ENCODE measurements around the gene PARP9. TPM values are rescaled to one million over a fixed set of nuclear protein-coding genes. Genes with fewer than 3 reads are reported as not detected.

The PARP9 gene
- total RNA-seq, 1 donor: 33.3 TPM

DNA sequence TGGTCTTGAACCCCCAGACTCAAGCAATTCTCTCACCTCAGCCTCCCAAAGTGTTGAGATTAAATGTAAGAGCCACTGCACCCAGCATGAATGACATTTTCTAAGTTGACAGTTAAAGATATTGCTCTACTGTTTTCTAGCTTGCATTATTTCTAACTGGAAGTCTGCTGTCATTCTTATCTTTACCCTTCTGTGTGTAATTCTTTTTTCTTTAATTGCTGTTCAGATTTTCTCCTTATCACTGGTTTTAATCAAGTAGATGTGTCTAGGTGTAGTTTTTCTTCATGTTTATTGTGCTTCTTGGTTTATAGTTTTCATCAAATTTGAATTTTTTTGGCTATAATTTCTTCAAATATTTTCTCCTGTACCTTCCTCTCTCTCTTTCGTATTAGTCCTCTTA, 18.3 kb upstream of the PARP9 start:
- no peaks in the 10 kb centered on the region for H3K79me2 ChIP-seq (ENCODE audit: insufficient read depth, low read length)
- no peak overlapping the region for H3K4me3 ChIP-seq (ENCODE audit: insufficient read depth, low read length)
- no peak overlapping the region for H3K4me2 ChIP-seq (ENCODE audit: insufficient read depth, low read length)
- DNase-seq (ENCODE audit: insufficient read length, low spot score, missing footprints): no peak
- H2AFZ ChIP-seq (ENCODE audit: low read length): no peak overlapping the region
- H3K36me3 ChIP-seq (ENCODE audit: insufficient read depth, low read length): no peaks in the 10 kb centered on the region
- no peaks in the 10 kb centered on the region for H3K4me1 ChIP-seq (ENCODE audit: insufficient read depth, low read length)
- TF ChIP-seq, protein P1, sequence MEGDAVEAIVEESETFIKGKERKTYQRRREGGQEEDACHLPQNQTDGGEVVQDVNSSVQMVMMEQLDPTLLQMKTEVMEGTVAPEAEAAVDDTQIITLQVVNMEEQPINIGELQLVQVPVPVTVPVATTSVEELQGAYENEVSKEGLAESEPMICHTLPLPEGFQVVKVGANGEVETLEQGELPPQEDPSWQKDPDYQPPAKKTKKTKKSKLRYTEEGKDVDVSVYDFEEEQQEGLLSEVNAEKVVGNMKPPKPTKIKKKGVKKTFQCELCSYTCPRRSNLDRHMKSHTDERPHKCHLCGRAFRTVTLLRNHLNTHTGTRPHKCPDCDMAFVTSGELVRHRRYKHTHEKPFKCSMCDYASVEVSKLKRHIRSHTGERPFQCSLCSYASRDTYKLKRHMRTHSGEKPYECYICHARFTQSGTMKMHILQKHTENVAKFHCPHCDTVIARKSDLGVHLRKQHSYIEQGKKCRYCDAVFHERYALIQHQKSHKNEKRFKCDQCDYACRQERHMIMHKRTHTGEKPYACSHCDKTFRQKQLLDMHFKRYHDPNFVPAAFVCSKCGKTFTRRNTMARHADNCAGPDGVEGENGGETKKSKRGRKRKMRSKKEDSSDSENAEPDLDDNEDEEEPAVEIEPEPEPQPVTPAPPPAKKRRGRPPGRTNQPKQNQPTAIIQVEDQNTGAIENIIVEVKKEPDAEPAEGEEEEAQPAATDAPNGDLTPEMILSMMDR (IDR thresholded peaks at IDR 0.05; ENCODE audit: extremely low read depth, low read depth, low read length): no peak
- H3K27ac ChIP-seq (ENCODE audit: low read depth, low read length): no peak overlapping the region
- H3K9me3 ChIP-seq (ENCODE audit: low read depth, low read length): no peaks in the 10 kb centered on the region
- no peaks in the 10 kb centered on the region for H4K20me1 ChIP-seq (ENCODE audit: insufficient read depth, low read length)
- no peaks in the 10 kb centered on the region for H3K27me3 ChIP-seq (ENCODE audit: insufficient read depth, low read length)

DNA sequence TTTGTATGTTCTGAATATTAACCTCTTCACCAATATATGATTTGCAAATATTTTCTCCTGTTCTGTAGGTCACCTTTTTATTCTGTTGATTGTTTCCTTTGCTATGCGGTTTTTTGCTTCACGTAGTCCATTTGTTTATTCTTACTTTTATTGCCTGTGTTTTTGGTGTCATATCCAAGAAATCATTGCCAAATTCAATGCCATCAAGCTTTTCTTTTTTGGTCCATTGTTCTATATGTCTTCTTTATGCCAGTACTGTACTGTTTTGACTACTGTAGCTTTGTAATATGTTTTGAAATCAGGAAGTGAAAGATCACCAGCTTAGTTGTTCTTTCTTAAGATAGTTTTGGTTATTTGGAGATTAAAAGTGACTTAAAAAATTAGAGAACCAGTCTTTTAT, 17.5 kb upstream of the PARP9 start:
- Histone ChIP-seq H3K4me2 (ENCODE audit: insufficient read depth, low read length) (no peak overlapping the region), H3K4me1 (ENCODE audit: insufficient read depth, low read length) (peaks cover under 1% of the 10 kb centered on the region), H3K27me3 (ENCODE audit: insufficient read depth, low read length) (no peaks in the 10 kb centered on the region), H3K27ac (ENCODE audit: low read depth, low read length) (no peak overlapping the region), H3K36me3 (ENCODE audit: insufficient read depth, low read length) (no peaks in the 10 kb centered on the region), H3K9me3 (ENCODE audit: low read depth, low read length) (no peaks in the 10 kb centered on the region), H4K20me1 (ENCODE audit: insufficient read depth, low read length) (no peaks in the 10 kb centered on the region), H3K79me2 (ENCODE audit: insufficient read depth, low read length) (no peaks in the 10 kb centered on the region), H3K4me3 (ENCODE audit: insufficient read depth, low read length) (no peak overlapping the region), H2AFZ (ENCODE audit: low read length) (no peak overlapping the region)
- no peak for DNase-seq (ENCODE audit: insufficient read length, low spot score, missing footprints)
- TF ChIP-seq, protein P1 (IDR thresholded peaks at IDR 0.05; ENCODE audit: extremely low read depth, low read depth, low read length): no peak

DNA sequence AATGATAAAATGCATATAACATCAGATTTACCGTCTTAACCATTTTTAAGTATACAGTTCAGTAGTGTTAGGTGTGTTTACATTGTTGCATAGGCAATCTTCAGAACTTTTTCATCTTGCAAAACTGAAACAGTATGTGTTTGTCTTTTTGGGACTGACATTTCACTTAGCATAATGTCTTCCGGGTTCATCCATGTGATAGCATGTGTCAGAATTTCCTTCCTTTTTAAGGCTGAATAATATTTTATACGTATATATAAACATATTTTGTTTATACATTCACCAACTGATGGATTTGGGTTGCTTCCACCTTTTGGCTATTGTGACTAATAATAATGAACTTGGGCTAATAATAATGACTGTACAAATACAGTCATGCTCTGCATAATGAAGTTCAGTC, 16.4 kb upstream of the PARP9 start:
- no peak overlapping the region for H3K4me3 ChIP-seq (ENCODE audit: insufficient read depth, low read length)
- no peaks in the 10 kb centered on the region for H3K9me3 ChIP-seq (ENCODE audit: low read depth, low read length)
- no peak overlapping the region for H2AFZ ChIP-seq (ENCODE audit: low read length)
- no peak overlapping the region for H3K4me2 ChIP-seq (ENCODE audit: insufficient read depth, low read length)
- TF ChIP-seq, protein P1 (IDR thresholded peaks at IDR 0.05; ENCODE audit: extremely low read depth, low read depth, low read length): no peak
- no peaks in the 10 kb centered on the region for H4K20me1 ChIP-seq (ENCODE audit: insufficient read depth, low read length)
- peak; percentile 44 for DNase-seq (ENCODE audit: insufficient read length, low spot score, missing footprints)
- peaks cover 11% of the 10 kb centered on the region for H3K4me1 ChIP-seq (ENCODE audit: insufficient read depth, low read length)
- H3K36me3 ChIP-seq (ENCODE audit: insufficient read depth, low read length): no peaks in the 10 kb centered on the region
- H3K27ac ChIP-seq (ENCODE audit: low read depth, low read length): no peak overlapping the region
- H3K27me3 ChIP-seq (ENCODE audit: insufficient read depth, low read length): no peaks in the 10 kb centered on the region
- H3K79me2 ChIP-seq (ENCODE audit: insufficient read depth, low read length): no peaks in the 10 kb centered on the region

DNA sequence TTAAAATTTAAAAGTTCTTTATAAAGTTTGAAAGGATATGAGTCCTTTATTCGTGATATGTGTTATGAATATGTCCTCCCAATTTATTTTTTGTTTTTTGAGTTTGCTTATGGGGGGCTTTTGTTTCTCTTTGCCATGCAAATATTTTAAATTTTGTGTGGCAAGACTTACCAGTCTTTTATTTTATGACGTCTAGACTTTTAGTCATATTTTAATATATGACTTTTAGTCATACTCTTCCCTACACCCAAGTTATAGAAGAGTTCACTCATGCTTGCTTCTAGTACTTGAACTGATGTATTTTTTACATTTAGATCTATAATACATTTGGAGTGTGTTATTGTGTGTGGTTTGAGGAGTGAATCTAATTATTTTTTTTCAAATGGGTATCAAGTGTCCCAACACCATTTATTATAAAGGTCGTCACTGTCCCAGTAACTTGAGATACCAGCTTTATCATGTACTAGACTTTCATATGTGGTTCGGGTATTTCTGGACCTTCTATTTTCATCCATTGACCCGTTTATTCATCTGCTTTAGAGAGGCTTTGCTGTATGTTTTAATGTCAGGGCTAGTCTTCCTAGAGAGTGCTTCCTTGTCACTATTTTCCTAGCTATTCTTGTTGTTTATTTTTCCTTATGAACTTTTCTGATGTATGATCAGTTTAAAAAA, 14.1 kb upstream of the PARP9 start:
- no peak for DNase-seq (ENCODE audit: insufficient read length, low spot score, missing footprints)
- Histone ChIP-seq H2AFZ (ENCODE audit: low read length) (no peak overlapping the region), H3K79me2 (ENCODE audit: insufficient read depth, low read length) (no peaks in the 10 kb centered on the region), H3K27me3 (ENCODE audit: insufficient read depth, low read length) (no peaks in the 10 kb centered on the region), H3K4me1 (ENCODE audit: insufficient read depth, low read length) (peaks cover 16% of the 10 kb centered on the region), H3K9me3 (ENCODE audit: low read depth, low read length) (no peaks in the 10 kb centered on the region), H3K36me3 (ENCODE audit: insufficient read depth, low read length) (no peaks in the 10 kb centered on the region), H3K4me3 (ENCODE audit: insufficient read depth, low read length) (peak overlapping the region; percentile 73), H4K20me1 (ENCODE audit: insufficient read depth, low read length) (no peaks in the 10 kb centered on the region), H3K27ac (ENCODE audit: low read depth, low read length) (no peak overlapping the region), H3K4me2 (ENCODE audit: insufficient read depth, low read length) (peak overlapping the region; percentile 81)
- TF ChIP-seq, protein P1 (IDR thresholded peaks at IDR 0.05; ENCODE audit: extremely low read depth, low read depth, low read length): no peak
